ENCODE measurements around the gene QRICH1.
A peak's percentile ranks its signal among the peaks of the same experiment; 100 is the strongest.

QRICH1 gene, protein sequence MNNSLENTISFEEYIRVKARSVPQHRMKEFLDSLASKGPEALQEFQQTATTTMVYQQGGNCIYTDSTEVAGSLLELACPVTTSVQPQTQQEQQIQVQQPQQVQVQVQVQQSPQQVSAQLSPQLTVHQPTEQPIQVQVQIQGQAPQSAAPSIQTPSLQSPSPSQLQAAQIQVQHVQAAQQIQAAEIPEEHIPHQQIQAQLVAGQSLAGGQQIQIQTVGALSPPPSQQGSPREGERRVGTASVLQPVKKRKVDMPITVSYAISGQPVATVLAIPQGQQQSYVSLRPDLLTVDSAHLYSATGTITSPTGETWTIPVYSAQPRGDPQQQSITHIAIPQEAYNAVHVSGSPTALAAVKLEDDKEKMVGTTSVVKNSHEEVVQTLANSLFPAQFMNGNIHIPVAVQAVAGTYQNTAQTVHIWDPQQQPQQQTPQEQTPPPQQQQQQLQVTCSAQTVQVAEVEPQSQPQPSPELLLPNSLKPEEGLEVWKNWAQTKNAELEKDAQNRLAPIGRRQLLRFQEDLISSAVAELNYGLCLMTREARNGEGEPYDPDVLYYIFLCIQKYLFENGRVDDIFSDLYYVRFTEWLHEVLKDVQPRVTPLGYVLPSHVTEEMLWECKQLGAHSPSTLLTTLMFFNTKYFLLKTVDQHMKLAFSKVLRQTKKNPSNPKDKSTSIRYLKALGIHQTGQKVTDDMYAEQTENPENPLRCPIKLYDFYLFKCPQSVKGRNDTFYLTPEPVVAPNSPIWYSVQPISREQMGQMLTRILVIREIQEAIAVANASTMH

DNA sequence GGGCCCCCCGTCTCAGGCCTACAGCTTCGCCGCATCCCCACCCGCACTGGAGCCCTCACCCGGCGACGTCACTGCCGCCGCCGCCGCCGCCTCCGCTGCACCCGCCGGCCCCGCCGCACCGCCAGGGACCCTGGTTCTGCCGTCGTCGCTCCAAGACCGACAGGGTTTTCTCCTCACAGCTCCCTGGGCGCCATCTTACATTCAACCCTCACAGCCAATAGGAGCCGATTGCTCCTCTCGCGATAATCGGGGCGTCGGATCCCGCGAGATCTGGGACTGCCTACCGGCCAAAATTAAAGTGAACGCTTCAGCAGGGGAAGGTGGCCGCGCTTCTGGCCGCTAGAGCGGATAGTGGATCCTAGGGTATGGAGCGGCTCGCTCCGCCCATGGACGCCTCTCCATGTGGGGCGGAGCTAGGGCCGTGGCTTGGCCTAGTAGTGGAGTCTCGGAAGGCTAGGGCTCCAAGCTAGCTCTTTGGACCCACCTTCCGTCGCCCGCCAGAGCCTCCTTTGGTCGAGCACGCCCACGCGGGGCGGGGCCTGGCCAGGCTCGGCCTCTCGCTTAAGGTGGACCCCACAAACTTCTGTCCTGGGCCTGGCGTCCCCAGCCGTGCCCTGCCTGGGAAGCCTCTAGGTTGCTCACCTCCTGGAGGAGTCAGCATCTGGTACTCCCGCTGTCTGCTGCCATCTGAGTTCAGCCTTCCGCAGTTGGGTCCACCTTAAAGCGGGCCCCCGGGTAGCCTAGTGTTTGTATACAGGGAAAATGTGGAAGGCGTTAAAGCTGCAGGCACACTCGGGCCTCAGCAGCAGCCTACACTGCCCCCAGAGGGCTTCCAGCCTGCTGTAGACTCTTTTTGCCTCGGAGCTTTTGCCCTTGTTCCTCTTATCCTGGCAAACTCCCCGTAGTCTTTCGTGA lies at the start of gene QRICH1:
Gene QRICH1 (minus strand): TSS at position 219 of the 915 bp plus-strand sequence. CDS start 17,054 bp downstream, outside the sequence.
- peak; percentile 98 for DNase-seq (ENCODE audit: extremely low read depth, insufficient read length)
- Histone ChIP-seq H3K27me3 (replicated peaks; ENCODE audit: control insufficient read depth, insufficient read depth, low read length) (no peaks in the 10 kb centered on the region), H3K36me3 (ENCODE audit: control insufficient read depth, insufficient read depth, low read length) (peaks cover 14% of the 10 kb centered on the region), H3K4me3 (replicated peaks; ENCODE audit: low read depth, low read length) (peak within 1 kb of the TSS; percentile 83)
- TF ChIP-seq, protein P1, sequence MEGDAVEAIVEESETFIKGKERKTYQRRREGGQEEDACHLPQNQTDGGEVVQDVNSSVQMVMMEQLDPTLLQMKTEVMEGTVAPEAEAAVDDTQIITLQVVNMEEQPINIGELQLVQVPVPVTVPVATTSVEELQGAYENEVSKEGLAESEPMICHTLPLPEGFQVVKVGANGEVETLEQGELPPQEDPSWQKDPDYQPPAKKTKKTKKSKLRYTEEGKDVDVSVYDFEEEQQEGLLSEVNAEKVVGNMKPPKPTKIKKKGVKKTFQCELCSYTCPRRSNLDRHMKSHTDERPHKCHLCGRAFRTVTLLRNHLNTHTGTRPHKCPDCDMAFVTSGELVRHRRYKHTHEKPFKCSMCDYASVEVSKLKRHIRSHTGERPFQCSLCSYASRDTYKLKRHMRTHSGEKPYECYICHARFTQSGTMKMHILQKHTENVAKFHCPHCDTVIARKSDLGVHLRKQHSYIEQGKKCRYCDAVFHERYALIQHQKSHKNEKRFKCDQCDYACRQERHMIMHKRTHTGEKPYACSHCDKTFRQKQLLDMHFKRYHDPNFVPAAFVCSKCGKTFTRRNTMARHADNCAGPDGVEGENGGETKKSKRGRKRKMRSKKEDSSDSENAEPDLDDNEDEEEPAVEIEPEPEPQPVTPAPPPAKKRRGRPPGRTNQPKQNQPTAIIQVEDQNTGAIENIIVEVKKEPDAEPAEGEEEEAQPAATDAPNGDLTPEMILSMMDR (IDR thresholded peaks at IDR 0.05; ENCODE audit: insufficient read depth, low read length, poor library complexity, severe bottlenecking), result peak; percentile 73

DNA sequence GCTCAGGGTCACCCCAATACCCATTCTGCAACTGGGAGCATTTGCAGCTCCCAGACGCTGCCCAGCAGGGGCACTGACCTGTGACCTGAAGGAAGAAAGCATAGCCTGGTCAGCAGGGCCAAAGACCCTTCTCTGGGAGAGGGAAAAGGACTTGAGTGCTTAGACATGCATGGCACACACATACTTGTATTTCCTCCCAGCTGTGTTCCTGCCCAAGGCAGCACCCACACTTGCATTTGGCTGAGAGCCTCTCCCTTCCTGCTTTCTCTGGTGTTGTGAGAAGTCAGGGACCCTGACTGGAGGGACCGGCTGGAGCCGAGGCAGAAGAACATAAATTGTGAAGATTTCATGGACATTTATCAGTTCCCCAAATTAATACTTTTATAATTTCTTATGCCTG lies 46.2 kb upstream of the QRICH1 start:
- Histone ChIP-seq H3K27me3 (replicated peaks; ENCODE audit: control insufficient read depth, insufficient read depth, low read length) (no peaks in the 10 kb centered on the region), H3K4me3 (replicated peaks; ENCODE audit: low read depth, low read length) (no peak overlapping the region), H3K36me3 (ENCODE audit: control insufficient read depth, insufficient read depth, low read length) (no peaks in the 10 kb centered on the region)
- TF ChIP-seq, protein P1 (IDR thresholded peaks at IDR 0.05; ENCODE audit: insufficient read depth, low read length, poor library complexity, severe bottlenecking), result no peak
- DNase-seq (ENCODE audit: extremely low read depth, insufficient read length), result no peak

DNA sequence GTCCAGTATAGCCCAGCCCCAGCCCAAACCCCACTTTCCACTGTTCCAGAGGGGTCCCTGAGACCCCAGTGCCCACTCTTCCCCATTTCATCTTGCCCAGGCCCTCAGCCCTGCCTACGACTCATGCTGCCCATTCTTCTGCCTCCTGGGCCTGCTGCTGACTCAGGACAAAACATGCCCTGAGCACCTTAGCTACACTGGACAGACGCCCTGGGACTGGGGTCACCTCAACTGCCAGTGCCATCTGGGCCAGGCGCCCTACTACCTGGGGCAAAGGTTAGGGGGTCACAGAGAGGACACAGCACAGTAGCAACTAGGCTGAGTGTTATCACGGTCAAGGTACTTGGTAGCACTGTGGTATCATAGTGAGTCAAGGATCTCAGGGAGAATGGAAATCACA lies 41.6 kb upstream of the QRICH1 start:
- Histone ChIP-seq H3K36me3 (ENCODE audit: control insufficient read depth, insufficient read depth, low read length) (no peaks in the 10 kb centered on the region), H3K27me3 (replicated peaks; ENCODE audit: control insufficient read depth, insufficient read depth, low read length) (no peaks in the 10 kb centered on the region), H3K4me3 (replicated peaks; ENCODE audit: low read depth, low read length) (no peak overlapping the region)
- TF ChIP-seq, protein P1 (IDR thresholded peaks at IDR 0.05; ENCODE audit: insufficient read depth, low read length, poor library complexity, severe bottlenecking), result no peak
- no peak for DNase-seq (ENCODE audit: extremely low read depth, insufficient read length)

DNA sequence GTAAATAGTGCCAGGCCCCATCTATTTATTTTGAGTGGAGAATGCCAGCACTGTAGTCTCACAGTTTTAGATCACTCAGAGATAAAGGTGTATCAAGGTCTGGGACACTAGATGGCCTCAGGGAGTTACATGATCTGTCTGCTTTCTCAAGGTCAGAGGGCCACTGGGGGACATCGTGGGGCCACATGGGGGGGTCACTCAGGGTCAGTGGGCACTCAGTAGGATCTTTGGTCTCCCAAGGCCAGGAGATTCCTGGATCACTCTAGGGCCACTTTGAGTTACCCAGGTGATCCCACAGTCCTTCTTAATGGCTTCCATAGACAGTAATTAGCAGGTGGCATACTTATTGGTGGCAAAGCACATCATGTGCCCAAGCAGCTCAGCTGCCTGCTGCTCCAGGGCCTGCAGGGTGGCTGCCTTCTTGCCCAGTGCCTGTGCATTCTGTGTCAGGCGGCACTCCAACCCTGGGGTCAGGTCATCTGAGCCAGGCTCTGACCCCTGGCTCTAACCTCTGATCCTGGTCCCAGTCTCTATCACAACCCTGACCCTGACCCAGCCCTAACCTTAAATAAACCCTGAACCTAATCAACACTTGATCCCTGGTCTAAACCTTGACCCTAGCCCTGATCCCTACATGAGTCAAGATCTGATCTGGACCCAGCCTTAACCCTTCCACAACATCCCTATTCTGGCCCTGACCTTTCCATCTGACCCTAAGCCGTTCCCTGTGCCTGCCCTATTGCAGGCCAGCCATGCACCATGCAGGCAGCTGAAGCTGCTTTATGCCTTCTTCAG lies 40.8 kb upstream of the QRICH1 start:
- Histone ChIP-seq H3K27me3 (replicated peaks; ENCODE audit: control insufficient read depth, insufficient read depth, low read length) (no peaks in the 10 kb centered on the region), H3K36me3 (ENCODE audit: control insufficient read depth, insufficient read depth, low read length) (no peaks in the 10 kb centered on the region), H3K4me3 (replicated peaks; ENCODE audit: low read depth, low read length) (no peak overlapping the region)
- DNase-seq (ENCODE audit: extremely low read depth, insufficient read length), result no peak
- TF ChIP-seq, protein P1 (IDR thresholded peaks at IDR 0.05; ENCODE audit: insufficient read depth, low read length, poor library complexity, severe bottlenecking), result no peak

Data from GM06990 (cell line).